Left cardiac atrium (tissue), 4 donors: ENCODE results near the gene NBDY. TPM values are rescaled to one million over a fixed set of nuclear protein-coding genes. Genes with fewer than 3 reads are reported as not detected.
A peak's percentile ranks its signal among the peaks of the same experiment; 100 is the strongest.
"Not testable (repeated sequence)": the region's sequence is repeated elsewhere in the genome, so short reads cannot be mapped to it uniquely, and the experiment has no call there.

ENCODE experiments used
- ATAC-seq, 2 donors: fragments of 200-7000 bp; cut with Tn5 transposase; one replicate each; pipeline ENCODE4 v1.9.1; 2020; ENCODE audit warnings: mild to moderate bottlenecking in 2 of 2, moderate library complexity in 2 of 2
- DNase-seq: peaks from one replicate; pipeline ENCODE4 v3.0.0-alpha.2; 2020
- intact Hi-C, 2 donors: fragments of 100-400 bp; cut with DNase I; formaldehyde crosslinking; loops; one replicate each; pipeline versions ENCODE4 v1.14.1 to v1.15.1; 2022 to 2023
- total RNA-seq, 2 donors: library from RNA; stranded (reverse); fragmentation: NEBNext Ultra II Directional; extraction: Animal tissue kit (Norgen Biotek cat#: 25700); gene quantifications; one replicate each; pipeline ENCODE4 v1.2.1, GENCODE V29; 2021
- donor health status: DM: no; HTN: yes; CAD: no.
- donor health status: DM: no; HTN: yes; CAD: no; lungs with severe emphysema.
- donor health status: DM: yes; HTN: yes; CAD: no.
- donor health status: Dilated cardiomyopathy.

The NBDY gene
- total RNA-seq, 2 donors from 2014 or later, result 27.5 to 32.6 TPM

DNA sequence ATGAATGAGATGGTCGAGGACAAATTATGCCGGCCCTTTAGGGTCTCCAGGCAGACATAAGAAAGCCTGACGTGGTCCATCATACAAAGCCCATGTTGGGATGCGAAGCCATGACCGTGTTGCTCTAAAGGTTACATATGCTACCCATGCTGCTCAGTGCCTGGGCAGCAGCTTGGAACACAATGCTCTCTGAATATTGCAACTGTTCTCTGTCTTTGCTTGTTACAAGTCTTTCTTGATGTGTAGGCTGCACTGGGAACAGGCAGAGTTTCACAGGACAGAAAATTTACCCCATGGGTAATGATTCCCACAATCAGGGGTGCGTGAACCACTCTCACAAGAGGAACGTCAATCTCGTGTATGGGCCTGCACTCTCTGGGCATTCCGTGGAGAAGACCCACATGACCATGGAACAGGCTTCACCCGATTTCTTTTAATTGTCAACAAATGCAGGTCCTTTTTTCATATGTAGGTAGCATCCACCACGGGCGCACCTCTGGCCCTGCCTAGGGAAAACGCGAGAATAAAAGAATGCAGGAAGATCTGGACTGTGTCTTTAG is 66.3 kb downstream of the NBDY start:
- intact Hi-C loops, result no loop called here
- ATAC-seq (no peak), DNase-seq (no peak)

- intact Hi-C loops, result no loop called here
- ATAC-seq, result no peak
- no peak for DNase-seq
These were observed 67.8 kb downstream of the NBDY start for GRCh38 chrX:56796641-56797395.

DNA sequence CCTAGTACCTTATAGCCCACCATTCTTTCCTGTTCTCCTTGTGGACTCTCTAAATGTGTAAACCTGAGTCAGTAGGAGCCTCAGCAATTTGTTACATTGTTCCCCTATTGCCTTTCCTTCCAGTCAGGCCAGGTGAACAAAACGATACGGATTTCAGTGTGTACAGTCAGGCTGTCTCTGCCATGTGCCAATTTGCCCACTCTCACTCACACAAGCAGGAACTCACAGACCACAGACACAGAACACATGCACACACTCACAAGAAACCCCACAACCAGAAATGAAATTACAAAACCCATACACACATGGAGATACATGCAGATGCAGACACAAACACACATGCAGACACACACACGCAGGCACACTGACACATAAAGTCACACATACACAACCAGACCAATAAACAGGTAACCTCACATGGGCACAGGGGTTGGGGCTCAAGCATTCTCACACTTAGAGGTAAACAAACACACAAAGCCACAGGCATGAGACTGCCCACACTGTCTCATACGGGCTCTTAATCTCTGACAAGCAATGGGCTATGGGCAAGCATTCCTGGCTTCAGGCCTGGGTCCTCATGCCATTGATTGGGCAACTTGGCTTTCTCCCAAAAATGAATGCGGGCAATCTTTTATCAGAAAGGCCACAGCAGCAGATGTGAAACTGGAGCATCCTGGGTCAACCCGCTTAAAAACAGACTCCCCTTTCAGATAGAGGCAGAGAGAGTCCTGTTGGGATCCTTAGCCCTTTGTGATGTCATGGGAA is 68.7 kb downstream of the NBDY start:
- no peak for DNase-seq
- intact Hi-C loops, result no loop called here
- ATAC-seq, result no peak

DNA sequence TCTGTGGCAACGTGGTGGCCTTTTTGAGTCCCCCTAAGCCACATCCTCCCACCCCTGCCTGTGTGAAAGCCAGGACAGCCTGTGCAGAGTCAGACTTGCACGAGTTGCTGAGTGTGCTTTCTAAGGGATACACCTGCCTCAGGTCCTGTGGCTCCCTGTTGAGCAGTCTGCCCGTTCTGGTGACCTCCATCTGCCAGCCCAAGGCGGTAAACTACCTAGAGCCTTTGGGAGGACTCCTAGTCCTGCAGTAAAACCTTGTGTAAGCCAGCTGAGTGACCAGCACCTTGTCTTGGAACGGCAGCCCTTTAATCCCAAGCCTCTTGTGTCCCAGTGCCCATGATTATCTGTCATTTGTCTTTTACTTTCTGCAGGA is 69.3 kb downstream of the NBDY start:
- intact Hi-C loops, result no loop called here
- DNase-seq, result no peak
- ATAC-seq, result no peak

- intact Hi-C loops, result no loop called here
- ATAC-seq, result peak in 1 of 2 donors; percentile 58
- DNase-seq, result no peak
These were observed 70.1 kb downstream of the NBDY start for GRCh38 chrX:56798866-56799758.

GRCh38 chrX:56800307-56800706 is 71.3 kb downstream of the NBDY start:
- DNase-seq (no peak), ATAC-seq (peak in 1 of 2 donors; percentile 26)
- intact Hi-C loops, result no loop called here

DNA sequence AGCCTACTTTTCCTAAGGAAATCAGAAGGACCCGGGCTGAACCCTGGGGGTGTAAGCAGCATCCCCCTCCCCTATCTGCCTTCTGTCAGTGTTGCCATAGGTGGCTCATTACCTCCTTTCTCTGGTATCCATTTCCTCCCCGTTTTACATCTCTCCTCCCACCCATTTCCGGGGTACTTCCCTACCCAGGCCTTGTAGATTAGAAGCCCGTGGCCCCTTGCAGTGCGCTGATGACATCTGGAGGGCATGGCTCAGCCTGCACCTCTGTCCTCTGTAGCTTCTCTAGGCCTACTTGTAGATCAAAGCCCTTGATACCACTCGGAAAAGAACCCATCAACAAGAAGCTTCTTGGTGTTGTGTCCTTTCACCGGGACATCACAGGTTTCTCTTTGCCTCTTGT is 71.8 kb downstream of the NBDY start:
- DNase-seq (no peak), ATAC-seq (no peak)
- intact Hi-C loops, result no loop called here

DNA sequence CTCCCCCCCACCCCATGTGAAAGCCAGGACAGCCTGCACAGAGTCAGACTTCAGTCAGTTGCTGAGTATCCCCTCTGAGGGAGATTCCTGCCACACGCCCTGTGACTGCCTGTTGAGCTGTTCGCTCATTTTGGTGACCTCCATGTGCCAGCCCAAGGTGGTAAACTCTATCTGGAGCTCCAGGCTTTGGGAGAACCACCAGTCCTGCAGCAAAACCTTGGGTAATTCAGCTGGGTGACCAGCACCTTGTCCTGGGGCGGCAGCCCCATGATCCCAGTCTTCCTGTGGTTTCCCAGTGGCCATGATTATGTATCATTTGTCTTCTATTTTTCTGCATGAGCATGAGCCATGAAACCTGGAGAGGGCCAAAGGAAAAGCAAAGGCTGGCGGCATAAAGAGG is 73.4 kb downstream of the NBDY start:
- intact Hi-C loops, result no loop called here
- ATAC-seq (no peak), DNase-seq (no peak)

DNA sequence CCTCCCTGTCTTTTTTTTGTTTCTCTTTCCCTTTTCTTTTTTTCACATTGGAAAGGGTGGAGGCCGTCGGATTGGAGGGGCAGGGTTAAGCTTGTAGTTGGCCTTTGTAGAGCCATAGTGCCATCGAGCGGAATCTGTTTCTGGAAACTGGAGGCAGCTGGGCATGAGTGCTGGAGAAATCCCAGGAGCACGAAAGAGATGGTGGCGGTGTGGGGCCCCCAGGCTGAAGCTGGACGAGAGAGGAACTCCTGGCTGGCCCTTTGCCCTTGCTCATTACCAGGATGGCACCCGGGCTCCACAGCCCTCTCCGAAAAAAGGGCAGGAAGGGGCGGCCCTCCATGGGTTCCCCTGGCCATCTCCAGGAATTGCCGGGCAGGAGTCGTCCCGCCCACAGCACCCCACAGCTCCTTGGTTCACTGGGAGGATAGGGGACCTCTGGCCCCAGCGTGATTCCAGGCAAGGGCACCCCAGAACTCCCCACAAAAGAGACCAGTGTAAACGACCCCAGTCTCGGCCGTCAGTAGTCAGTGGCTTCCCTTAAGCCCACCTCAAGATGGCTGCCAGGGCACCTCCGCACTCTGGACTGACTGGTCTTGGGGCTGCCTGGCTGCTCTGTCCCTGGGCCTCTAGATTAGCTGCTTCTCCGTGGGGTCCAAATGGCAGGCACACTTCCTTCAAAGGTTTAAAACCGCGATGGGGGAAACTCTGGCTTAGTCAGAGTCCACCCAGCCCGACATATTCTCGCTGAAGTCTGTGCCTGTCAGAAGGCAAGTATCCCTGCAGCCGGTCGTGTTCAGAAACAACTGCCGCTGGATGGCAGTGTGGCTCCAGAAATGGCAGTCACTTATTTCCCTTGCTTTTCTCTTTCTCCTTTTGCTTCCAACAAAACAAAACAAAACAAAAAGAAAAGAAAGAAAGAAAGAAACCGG is 74.1 kb downstream of the NBDY start:
- DNase-seq (peak; percentile 84), ATAC-seq (peak; percentile 67 to 84)
- intact Hi-C loops, result loop anchor here in 1 of 2 donors (1.0 kb wide), 1 partner anchor 175 kb away; no protein-coding TSS in a partner anchor

- DNase-seq (no peak), ATAC-seq (no peak)
- intact Hi-C loops, result loop anchor here in 1 of 2 donors (1.0 kb wide), 1 partner anchor 174 kb away; no protein-coding TSS in a partner anchor
These were observed 75.0 kb downstream of the NBDY start for GRCh38 chrX:56803850-56804681.

DNA sequence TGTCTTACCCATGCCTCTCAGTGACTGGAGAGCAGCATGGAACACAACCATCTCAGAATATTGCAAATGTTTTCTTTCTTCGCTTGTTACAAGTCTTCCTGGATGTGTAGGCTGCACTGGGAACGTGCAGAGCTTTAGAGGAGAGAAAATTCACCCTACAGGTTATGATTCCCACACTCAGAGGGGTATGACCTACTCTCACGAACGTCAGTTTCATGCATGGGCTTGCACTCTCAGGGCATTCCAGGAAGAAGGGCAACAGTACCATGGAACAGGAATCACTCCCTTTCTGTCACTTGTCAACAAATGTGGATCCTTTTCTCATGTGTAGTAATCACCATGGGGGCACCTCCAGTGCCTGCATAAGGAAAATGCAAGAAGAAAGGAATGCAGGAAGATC is 75.8 kb downstream of the NBDY start:
- no peak for ATAC-seq
- intact Hi-C loops, result no loop called here
- DNase-seq, result no peak

DNA sequence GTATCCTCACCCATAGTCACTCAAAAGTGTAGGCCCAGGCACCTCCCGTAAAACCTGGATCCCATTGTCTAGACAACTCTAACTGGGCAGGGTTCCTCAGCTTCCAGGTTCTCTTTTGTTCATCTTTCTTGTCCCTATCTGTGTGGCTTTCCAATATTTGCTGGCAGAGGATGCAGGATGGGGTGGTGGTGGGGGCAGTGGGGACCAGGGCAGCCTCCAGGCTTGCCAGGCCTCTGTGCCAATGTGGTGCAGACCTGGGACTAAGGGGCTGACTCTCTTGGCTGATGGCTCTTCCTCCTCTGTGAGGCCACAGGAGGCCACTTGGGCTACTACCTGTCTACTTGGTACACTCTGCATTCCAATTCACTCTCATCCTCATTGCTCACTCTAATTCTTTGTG is 76.4 kb downstream of the NBDY start:
- no peak for ATAC-seq
- intact Hi-C loops, result no loop called here
- DNase-seq, result no peak

GRCh38 chrX:56806176-56806575 is 77.1 kb downstream of the NBDY start:
- intact Hi-C loops, ATAC-seq, DNase-seq: not testable (repeated sequence)

DNA sequence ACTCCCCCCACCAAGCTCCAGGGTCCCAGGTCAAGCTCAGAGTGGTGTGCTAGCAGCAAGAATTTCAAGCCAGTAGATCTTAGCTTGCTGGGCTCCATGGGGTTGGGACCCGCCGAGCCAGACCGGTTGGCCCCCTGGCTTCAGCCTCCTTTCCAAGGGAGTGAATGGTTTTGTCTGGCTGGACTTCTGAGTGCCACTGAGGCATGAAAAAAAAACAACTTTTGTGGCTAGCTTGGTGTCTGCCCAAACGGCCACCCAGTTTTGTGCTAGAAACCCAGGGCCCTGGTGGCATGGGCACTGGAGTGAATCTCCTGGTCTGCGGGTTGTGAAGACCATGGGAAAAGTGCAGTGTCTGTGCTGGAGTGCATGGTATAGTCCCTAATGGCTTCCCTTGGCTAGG is 82.6 kb downstream of the NBDY start:
- DNase-seq, result no peak
- no peak for ATAC-seq
- intact Hi-C loops, result no loop called here

DNA sequence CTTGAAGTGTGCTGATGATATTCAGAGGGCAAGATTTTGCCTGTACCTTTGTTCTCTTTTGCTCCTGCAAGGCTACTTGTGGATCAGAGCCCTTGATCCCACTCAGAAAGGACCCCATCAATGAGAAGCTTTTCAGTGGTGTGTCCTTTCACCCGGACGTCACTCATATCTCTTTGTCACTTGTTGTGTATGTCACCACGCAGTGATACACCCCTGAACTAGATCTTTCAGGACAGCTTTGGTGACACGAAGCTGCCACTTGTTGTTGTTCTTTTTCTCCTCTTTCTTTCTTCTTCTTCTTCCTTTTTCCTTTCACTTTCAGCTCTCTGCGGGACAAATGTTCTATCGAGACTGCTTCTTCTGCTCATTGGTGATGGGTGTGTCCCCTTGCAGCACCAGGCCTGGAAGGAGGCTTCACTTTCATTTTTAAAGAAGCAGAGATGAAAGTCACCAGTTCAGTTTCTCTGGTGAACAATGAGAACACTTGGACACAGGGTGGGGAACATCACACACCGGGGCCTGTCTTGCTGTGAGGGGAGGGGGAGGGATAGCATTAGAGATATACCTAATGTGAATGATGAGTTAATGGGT is 83.6 kb downstream of the NBDY start:
- intact Hi-C loops, result no loop called here
- peak; percentile 61 to 74 for ATAC-seq
- DNase-seq, result no peak

DNA sequence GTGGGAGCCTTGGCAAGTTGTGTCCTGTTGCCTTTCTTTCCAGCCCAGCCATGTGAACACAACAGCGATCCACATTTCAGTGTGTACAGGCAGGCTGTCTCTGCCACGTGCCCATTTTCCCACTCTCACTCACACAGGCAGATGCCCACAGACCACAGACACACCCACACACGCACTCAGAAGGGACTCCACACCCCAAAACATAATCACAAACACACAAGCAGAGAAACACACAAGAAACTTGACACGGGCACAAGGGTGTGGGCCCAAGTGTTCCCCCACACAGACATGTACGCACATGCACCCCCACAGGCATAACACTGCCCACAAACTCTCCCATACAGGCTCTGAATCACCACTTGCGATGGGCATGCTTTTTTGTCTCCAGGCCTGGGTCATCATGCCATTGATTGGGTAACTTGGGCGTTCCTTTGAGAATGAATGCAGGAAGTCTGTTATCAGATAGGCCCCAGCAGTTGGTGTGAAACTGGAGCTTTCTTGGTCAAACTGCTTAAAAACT is 84.3 kb downstream of the NBDY start:
- DNase-seq, result peak; percentile 45
- intact Hi-C loops, result no loop called here
- peak; percentile 84 to 95 for ATAC-seq

- intact Hi-C loops, result loop anchor here in 1 of 2 donors (5.0 kb wide), 1 partner anchor 160 kb away; no protein-coding TSS in a partner anchor
- no peak for ATAC-seq
- no peak for DNase-seq
These were observed 88.1 kb downstream of the NBDY start for GRCh38 chrX:56817179-56817578.
